Skin of body (tissue), 3 donors: ENCODE results near the gene POLN. TPM values are rescaled to one million over a fixed set of nuclear protein-coding genes. Genes with fewer than 3 reads are reported as not detected.
A peak's percentile ranks its signal among the peaks of the same experiment; 100 is the strongest.
"Not testable (repeated sequence)": the region's sequence is repeated elsewhere in the genome, so short reads cannot be mapped to it uniquely, and the experiment has no call there.

ENCODE experiments used
- DNase-seq: peaks from one replicate; lab custom pipeline; 2025; lab: John Stamatoyannopoulos, UW
- small RNA-seq: library from RNA; depleted of rRNA; stranded (forward); fragments of <200 nt; gene quantifications from one replicate; pipeline ENCODE3, GENCODE V24; 2014; ENCODE audit warnings: low replicate concordance
- total RNA-seq: library from RNA; depleted of rRNA; stranded (reverse); fragments of >200 nt; gene quantifications from one replicate; pipeline ENCODE4 v1.2.3, GENCODE V29; 2014

POLN gene
- total RNA-seq, 1 donor from 2014 or later, result 4.2 TPM

DNA sequence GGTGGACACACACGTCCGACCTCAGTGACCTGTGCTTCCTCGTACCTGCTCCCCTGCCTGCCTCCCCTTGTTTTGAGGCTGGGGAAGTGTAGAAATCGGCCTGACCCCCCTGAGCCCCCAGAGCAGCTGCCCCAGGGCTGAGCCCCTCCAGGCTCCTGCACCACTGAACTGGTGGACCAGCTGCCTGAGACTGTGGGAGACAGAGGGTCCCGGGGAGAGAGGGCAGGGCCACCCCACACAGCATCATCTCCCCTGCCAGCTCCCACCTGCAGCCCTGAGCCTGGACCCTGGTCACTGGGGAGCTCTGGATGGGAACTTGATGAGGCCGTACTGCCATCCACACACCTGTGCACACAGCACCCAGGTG is 197.8 kb downstream of the POLN start:
- no peak for DNase-seq

DNA sequence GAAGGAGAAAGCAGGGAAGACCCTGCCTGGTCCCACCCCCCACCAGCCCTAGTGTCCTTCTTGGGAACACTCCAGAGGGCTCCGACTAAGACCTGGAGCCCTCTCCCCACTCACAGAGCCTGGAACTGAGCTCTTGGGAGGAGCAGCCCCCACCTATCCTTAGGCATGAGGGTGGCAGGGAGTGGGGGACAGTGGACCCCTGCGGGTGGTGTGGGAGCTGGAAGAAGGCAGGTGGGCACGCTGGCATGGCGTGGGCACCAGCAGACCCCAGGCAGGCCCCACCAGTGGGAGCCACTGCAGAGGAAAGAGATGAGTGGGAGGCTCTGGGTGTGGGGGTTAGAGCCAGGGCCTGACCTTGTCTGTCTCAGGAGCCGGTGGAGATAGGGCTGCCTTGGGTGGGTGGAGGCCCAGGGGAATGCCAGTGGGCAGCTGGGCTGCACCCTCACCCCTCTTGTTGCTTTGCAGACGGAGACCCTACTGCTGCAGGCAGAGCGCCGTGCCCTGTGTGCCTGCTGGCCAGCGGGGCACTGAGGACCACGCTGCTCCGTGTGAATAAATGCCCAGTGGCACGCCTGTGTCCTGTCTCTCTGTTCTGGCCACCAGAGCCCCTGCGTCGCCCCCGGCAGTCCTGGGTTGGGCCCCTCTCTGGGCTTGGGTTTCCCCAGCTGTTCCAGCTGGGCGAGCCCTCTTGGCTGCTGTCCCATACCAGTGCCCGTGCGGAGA is 198.4 kb downstream of the POLN start:
- no peak for DNase-seq

DNA sequence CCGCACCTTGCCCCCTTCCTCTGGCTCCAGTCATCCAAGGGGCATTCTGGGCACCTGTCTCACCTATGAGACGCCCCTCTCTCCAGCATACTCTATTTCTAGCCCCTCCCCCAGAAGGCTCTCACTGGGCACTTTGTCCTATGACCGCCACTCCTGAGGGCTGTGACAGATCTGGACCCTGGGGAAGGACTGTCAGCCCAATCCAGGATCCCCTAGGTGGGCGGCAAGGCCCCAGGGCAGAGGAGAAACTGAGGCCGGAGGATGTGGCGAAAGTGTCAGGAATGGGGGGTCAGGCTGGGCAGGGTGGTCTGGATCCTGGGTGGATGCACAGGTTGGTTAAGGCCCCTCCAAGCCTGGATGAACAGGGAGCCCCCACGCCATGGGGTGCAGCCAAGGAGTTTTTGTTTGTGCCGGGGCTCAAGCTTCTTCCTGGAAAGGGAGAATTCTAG is 198.9 kb downstream of the POLN start:
- DNase-seq, result no peak

DNA sequence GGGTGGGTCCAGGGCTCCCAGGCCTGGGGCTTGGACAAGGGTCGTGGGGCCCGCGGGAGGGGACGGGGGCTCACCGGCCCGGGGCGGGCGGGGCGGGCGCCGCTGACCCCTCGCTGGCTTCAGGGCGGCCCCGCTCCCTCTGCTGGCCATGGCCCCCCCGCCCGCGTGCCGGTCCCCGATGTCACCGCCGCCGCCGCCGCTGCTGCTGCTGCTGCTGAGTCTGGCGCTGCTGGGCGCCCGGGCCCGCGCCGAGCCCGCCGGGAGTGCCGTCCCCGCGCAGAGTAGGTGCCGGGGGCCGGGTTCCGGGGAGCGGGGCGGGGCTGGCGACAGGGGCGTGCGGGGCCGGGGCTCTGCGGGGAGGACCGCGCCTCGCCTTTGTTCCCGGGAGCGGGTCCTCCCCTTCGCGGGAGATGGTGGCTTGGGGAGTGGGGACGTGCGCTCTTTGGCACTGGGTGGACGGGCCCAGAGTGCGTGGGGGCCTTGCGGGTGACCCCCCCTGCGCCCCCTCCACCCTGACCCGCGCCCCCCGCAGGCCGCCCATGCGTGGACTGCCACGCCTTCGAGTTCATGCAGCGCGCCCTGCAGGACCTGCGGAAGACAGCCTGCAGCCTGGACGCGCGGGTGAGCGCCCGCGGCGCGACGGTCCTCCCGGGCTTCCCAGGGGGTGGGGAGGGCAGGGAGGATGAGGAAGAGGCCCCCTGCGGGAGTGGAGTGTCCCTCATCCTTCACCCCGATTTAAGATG is 199.5 kb downstream of the POLN start:
- DNase-seq, result no peak

DNA sequence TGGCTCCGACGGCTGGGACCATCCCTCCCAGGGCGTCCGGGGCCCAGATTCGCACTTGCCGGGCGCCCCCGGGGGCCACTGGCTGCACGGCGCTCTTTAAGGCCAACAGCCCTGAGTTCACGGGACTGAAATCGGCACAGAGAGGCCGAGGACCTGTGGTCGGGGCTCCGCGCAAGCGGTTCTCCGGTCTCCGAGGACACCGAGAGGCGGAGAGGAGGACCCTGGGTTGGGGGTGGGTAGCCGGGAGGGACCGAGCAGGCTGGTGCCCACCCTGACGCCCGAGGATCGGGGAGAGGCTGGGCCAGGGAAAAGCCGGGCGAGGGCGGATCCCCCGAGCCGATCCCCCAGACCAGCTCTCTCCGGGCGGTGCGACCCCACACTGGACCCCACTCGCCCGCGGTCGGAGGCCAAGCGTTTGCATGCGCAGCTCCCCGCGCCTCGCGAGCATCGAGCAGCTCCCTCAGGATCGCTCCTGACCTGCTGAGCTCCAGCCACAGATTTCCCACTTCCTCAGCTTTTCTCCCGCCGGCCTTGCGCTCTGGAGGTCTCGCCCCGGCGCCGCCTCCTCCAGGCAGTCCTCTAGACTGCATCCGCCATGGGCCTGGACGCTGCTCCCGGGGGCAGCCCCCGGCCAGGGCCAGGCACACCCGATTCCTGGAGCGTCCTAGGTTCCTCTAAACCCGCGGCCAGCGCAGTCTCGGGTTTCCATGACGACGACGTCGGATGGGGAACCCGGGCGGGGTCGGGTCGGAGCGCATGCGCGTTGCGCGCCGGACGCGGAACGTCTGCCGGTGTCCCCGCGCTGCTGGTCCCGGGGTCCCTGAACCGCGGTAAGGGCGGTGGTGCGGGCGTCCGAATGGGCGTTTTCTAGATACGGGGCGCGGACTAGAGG is 200.4 kb downstream of the POLN start:
- peak; percentile 26 for DNase-seq

DNA sequence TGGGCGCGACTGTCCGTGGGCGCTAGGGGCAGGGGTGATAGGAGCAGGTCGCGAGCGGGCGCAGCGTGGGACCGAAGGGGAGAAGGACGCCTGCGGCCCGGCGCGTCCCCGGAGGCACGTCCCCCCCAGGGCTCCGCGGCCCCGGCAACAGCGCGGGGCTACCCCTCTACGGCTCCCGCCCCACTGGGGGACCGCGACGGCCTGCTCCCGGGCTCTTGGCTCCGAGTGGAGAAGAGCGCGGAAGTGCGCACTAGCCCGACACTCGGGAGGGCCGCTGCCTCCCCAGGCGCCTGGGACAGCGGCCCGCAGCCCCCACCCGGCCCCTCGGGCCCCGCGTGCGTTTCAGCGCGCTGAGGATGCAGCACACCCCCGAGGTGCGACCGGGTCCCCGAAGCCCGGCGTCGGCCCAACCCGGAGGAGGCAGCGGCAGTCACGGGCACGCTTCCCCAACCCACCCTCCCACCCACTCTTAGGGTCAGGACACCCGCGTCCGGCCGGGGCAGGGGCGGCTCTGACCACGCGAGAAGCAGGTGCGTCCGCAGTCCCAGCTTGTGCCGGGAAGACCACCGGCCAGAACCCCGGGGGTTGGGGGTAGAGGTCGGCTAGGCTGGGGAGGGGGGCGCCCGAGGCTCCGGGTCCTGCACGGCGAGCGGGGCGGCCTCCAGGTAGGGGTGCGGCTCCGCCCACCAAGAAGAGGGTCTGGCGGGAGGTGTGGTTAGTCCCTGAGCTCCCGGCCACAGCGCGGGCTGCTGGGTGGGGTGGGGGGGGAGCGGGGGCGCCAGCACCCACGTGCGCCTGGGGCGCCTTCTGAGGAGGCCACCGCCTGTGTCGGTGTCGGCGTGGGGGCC is 201.3 kb downstream of the POLN start:
- no peak for DNase-seq

DNA sequence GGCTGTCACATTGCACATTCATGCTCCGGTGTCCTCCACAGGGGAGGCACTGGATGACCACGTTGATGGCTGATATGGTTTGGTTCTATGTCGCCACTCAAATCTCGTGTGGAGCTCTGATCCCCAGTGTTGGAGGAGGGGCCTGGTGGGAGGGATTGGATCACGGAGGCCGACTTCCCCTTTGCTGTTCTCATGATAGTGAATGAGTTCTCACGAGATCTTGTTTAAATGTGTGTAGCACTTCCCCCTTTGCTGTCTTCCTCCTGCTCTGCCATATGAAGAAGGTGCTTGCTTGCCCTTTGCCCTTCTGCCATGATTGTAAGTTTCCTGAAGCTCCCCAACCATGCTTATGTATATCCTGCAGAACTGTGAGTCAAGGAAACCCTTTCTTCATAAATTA is 205.1 kb downstream of the POLN start:
- no peak for DNase-seq

DNA sequence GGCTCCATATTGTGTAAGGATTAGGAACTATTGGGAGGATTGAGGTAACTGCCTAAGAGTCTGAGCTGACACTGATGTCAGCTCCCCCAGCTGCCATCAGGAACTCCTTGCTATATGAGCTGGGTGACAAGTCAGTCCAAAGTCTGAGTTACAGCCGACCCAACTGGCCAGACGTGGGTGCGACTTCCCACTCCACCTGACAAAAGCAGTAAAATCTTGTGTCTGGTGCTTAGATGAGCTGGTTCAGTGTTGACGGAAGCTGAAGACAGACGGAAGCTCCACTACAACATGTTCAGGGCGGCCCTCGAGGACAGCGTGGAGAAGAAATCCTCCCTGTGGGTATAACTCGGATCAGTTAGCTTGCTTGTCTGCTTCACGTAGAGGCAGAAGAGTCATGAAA is 205.6 kb downstream of the POLN start:
- DNase-seq, result no peak

DNA sequence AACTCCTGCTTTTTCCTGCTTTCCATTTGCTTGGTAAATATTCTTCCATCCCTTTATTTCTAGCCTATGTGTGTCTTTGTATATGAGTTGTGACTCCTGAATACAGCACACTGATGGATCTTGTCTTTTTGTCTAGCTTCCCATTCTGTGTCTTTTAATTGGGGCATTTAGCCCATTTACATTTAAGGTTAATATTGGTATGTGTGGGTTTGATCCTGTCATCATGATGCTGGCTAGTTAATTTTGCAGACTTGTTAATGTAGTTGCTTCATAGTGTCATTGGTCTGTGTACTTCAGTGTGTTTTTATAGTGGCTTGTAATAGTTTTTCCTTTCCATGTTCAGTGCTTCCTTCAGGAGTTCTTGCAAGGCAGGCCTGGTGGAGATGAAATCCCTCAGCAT is 210.8 kb downstream of the POLN start:
- not testable (repeated sequence) for DNase-seq

DNA sequence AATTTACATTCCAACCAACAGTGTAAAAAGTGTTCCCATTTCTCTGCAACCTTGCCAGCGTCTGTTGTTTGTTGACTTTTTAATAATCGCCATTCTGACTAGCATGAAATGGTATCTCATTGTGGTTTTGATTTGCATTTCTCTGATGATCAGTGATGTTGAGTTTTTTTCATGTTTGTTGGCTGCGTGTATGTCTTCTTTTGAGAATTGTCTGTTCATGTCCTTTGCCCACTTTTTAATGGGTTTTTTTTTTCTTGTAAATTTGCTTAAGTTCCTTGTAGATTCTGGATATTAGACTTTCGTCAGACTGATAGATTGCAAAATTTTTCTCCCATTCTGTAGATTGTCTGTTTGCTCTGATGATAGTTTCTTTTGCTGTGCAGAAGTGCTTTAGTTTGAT is 214.8 kb downstream of the POLN start:
- not testable (repeated sequence) for DNase-seq

DNA sequence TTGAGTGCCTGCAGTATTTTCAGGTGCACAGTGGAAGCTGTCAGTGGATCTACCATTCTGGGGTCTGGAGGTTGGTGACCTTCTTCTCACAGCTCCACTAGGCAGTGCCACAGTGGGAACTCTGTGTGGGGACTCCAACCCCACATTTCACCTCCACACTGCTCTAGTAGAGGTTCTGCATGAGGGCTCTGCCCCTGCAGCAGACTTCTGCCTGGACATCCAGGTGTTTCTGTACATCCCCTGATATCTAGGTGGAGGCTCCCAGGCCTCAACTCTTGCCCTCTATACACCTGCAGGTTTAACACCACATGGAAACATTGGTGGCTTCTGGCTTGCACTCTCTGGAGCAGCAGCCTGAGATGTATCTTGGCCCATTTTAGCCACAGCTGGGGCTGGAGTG is 216.1 kb downstream of the POLN start:
- no peak for DNase-seq

DNA sequence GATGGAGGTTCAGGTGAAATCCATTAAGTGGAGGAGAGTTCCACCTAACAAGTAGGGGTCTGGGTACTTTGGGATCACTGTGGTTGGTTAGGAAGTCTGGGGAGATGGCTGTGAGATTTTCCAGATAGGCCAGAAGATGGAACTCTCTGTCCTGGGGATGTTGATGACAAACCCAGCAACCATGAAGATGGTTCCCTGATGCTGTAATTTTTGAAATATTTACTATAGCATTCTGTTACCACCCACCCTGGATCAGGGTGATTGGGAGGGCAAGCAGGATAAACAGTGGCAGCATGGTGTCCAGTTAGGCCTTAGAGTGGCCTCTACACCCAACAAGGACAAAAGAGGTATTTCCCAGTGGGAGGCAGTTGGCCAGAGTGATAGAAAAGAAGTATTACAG is 217.2 kb downstream of the POLN start:
- DNase-seq, result no peak

Small RNA genes within 50 kb of the gene (small RNA-seq; reads per million reads assigned to genes)
- not detected for gene COX6B1P5

Other genes starting within 250 kb of the POLN start
- gene NELFA, start 233.1 kb downstream of the POLN start, total RNA-seq, result 19.4 TPM
- 1.2 TPM for gene NAT8L, start 182.8 kb downstream of the POLN start, total RNA-seq
- 14.5 TPM for gene HAUS3, start within 50 bp of the POLN start, total RNA-seq
- gene MXD4, start 20.0 kb upstream of the POLN start, total RNA-seq, result 17.0 TPM
- 5.1 TPM for gene ZFYVE28, start 176.5 kb upstream of the POLN start, total RNA-seq
- not detected for gene CFAP99, start 176.8 kb upstream of the POLN start, total RNA-seq
- 44.1 TPM for gene RNF4, start 227.0 kb upstream of the POLN start, total RNA-seq